Measurements from ENCODE around the gene FKBP1B. TPM values are rescaled to one million over a fixed set of nuclear protein-coding genes. Genes with fewer than 3 reads are reported as not detected.
"Not testable (repeated sequence)": the region's sequence is repeated elsewhere in the genome, so short reads cannot be mapped to it uniquely, and the experiment has no call there.

FKBP1B gene
- polyA plus RNA-seq, 3 donors from 2014 or later, result 5.3 to 8.6 (median 7.8) TPM

- no peak overlapping the region for H3K27ac Mint-ChIP-seq
These were observed 57.2 kb downstream of the FKBP1B start for GRCh38 chr2:24106786-24107185.

GRCh38 chr2:24107336-24107735 is 57.8 kb downstream of the FKBP1B start:
- Mint-ChIP-seq H3K36me3 (peaks cover 8 to 22% (median 14%) of the 10 kb centered on the region in 3 donors), H3K27ac (no peak overlapping the region), H3K9me3 (peaks cover 0 to 13% (median 5%) of the 10 kb centered on the region in 6 donors), H3K27me3 (ENCODE audit: low read depth in 3 of 3) (peaks cover 0 to 2% (median 0%) of the 10 kb centered on the region in 3 donors), H3K4me1 (no peaks in the 10 kb centered on the region), H3K4me3 (no peak overlapping the region)
- DNase-seq, result no peak

More at GRCh38 chr2:24106786-24107185, 57.2 kb downstream of the FKBP1B start:
- H3K9me3 Mint-ChIP-seq, result peaks cover 0 to 13% (median 5%) of the 10 kb centered on the region in 6 donors
- peaks cover 0 to 2% (median 0%) of the 10 kb centered on the region in 3 donors for H3K27me3 Mint-ChIP-seq (ENCODE audit: low read depth in 3 of 3)
- no peak for DNase-seq
- no peaks in the 10 kb centered on the region for H3K4me1 Mint-ChIP-seq
- H3K4me3 Mint-ChIP-seq, result no peak overlapping the region
- H3K36me3 Mint-ChIP-seq, result peaks cover 14 to 28% (median 20%) of the 10 kb centered on the region in 3 donors

- H3K27me3 Mint-ChIP-seq (ENCODE audit: low read depth in 3 of 3); H3K4me3 Mint-ChIP-seq; H3K27ac Mint-ChIP-seq; H3K4me1 Mint-ChIP-seq; DNase-seq: not testable (repeated sequence)
- Mint-ChIP-seq H3K36me3 (peaks cover 0 to 26% (median 4%) of the 10 kb centered on the region in 3 donors), H3K9me3 (peaks cover 0 to 13% (median 5%) of the 10 kb centered on the region in 6 donors)
These were observed 59.9 kb downstream of the FKBP1B start for GRCh38 chr2:24109431-24109830.

DNA sequence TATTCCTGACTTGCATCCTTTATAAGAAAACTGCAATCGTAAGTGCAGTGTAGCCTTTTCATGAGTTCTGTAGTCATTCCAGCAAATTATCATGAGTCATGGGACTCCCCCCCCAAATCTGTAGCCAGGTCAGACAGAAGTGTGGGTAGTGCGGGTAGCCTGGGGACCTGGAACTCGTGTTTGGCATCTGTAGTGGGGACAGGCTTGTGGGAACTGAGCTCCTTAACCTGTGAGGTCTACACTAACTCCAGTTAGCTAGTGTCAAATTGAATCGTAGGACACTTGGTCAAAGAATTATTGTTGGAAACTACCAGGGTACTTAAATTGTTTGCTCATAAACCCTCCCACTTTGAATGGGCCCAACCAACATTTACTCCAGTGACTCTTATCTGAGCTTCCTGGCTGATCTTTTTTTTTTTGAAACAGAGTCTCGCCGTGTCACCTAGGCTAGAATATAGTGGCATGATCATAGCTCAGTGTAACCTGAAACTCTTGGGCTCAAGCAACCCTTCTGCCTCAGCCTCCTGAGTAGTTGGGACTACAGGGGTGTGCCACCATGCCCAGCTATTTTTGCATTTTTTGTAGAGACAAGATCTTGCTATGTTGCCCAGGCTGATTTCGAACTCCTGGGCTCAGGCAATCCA is 61.2 kb downstream of the FKBP1B start:
- no peak overlapping the region for H3K27ac Mint-ChIP-seq
- no peaks in the 10 kb centered on the region for H3K4me1 Mint-ChIP-seq
- H3K9me3 Mint-ChIP-seq, result peaks cover 0 to 11% (median 3%) of the 10 kb centered on the region in 6 donors
- peaks cover 0 to 22% (median 0%) of the 10 kb centered on the region in 3 donors for H3K36me3 Mint-ChIP-seq
- H3K4me3 Mint-ChIP-seq, result no peak overlapping the region
- no peak for DNase-seq
- H3K27me3 Mint-ChIP-seq (ENCODE audit: low read depth in 3 of 3), result peaks cover 0 to 3% (median 1%) of the 10 kb centered on the region in 3 donors

- Mint-ChIP-seq H3K36me3 (peaks cover 0 to 20% (median 0%) of the 10 kb centered on the region in 3 donors), H3K27ac (peak overlapping the region in 1 of 6 donors; percentile 37), H3K4me3 (no peak overlapping the region), H3K27me3 (ENCODE audit: low read depth in 3 of 3) (peaks cover 0 to 3% (median 1%) of the 10 kb centered on the region in 3 donors), H3K4me1 (no peaks in the 10 kb centered on the region), H3K9me3 (peaks cover 0 to 9% (median 3%) of the 10 kb centered on the region in 6 donors)
- DNase-seq, result no peak
These were observed 61.9 kb downstream of the FKBP1B start for GRCh38 chr2:24111407-24111901.

Other genes with a start within 250 kb of the FKBP1B start
- 10 to 100 TPM in 1 of 3 donors, 1 to 10 TPM in 2; 6.0 to 17.5 (median 8.4) TPM for gene ATAD2B, start 122.6 kb upstream of the FKBP1B start, polyA plus RNA-seq
- gene UBXN2A, start 109.3 kb upstream of the FKBP1B start, polyA plus RNA-seq, result 10 to 100 TPM; 11.3 to 16.2 (median 14.3) TPM
- gene MFSD2B, start 39.7 kb upstream of the FKBP1B start, polyA plus RNA-seq, result under 1 TPM in 1 of 3 donors, not detected in 2; 0.42 TPM
- gene WDCP, start 2.4 kb upstream of the FKBP1B start, polyA plus RNA-seq, result 1 to 10 TPM; 2.5 to 6.3 (median 5.0) TPM
- gene SF3B6, start 26.6 kb downstream of the FKBP1B start, polyA plus RNA-seq, result 100 to 1,000 TPM; 173 to 199 (median 182) TPM
- gene TP53I3, start 35.1 kb downstream of the FKBP1B start, polyA plus RNA-seq, result 1 to 10 TPM in 1 of 3 donors, under 1 TPM in 1, not detected in 1; 0.69 to 1.2 TPM
- gene PFN4, start 73.6 kb downstream of the FKBP1B start, polyA plus RNA-seq, result not detected
- gene FAM228B, start 73.7 kb downstream of the FKBP1B start, polyA plus RNA-seq, result 10 to 100 TPM in 2 of 3 donors, 1 to 10 TPM in 1; 4.1 to 16.2 (median 16.1) TPM
- gene FAM228A, start 125.3 kb downstream of the FKBP1B start, polyA plus RNA-seq, result under 1 TPM; 0.14 to 0.41 (median 0.21) TPM